Lower leg skin (tissue), 4 donors: ENCODE measurements around the gene FOS. TPM values are rescaled to one million over a fixed set of nuclear protein-coding genes. Genes with fewer than 3 reads are reported as not detected.

ENCODE experiments used
- DNase-seq, 2 donors: peaks; one replicate each; pipeline ENCODE4 v3.0.0-alpha.2; 2019; ENCODE audit warnings: low spot score in 2 of 2
- H3K4me3 ChIP-seq: fragments of 200-600 bp; sonication (generic); 2 replicates; pipeline ENCODE4 v1.5.1; 2017; ENCODE audit warnings: mild to moderate bottlenecking, low read depth; ENCODE audit not compliant: poor library complexity, severe bottlenecking
- CTCF ChIP-seq, 3 donors: fragments of 450-650 bp; IDR thresholded peaks; one replicate each; pipeline ENCODE4 v1.5.1; 2016; ENCODE audit warnings: antibody characterized with exemption in 3 of 3, mild to moderate bottlenecking in 3 of 3, moderate library complexity in 2 of 3
- POLR2A ChIP-seq, 2 donors: fragments of 450-650 bp; IDR thresholded peaks; one replicate each; pipeline ENCODE4 v1.6.1; 2016 to 2017; ENCODE audit warnings: antibody characterized with exemption in 2 of 2, mild to moderate bottlenecking in 1 of 2, moderate library complexity in 1 of 2
- WGBS, 2 donors: methylation state at CpG; one replicate each; pipeline ENCODE4 v1.1.5; 2018; 5-methylcytosine and 5-hydroxymethylcytosine counted together
- intact Hi-C: fragments of 100-400 bp; cut with DNase I; formaldehyde crosslinking; loops from one replicate; pipeline ENCODE4 v1.15.0; 2023; ENCODE audit warnings: low total_unique reads
- total RNA-seq, 4 donors: library from RNA; depleted of rRNA; stranded (reverse); fragments of >200 nt; gene quantifications; one replicate each; pipeline ENCODE4 v1.1.0, GENCODE V29; 2016

Gene FOS
- total RNA-seq, 4 donors from 2014 or later, result 154 to 448 (median 330) TPM

- TF ChIP-seq POLR2A (IDR thresholded peaks at IDR 0.05), result no peak
- no peak for TF ChIP-seq CTCF (IDR thresholded peaks at IDR 0.05)
- WGBS, 2 donors, result 3 to 5% methylated on average over 7 of the region's 7 CpGs
- DNase-seq, result no peak
- no peak overlapping the region for H3K4me3 ChIP-seq
- intact Hi-C loops, result no loop called here
Observed at GRCh38 chr14:75259510-75259855, 19.1 kb upstream of the FOS start.

GRCh38 chr14:75260025-75260763, 18.4 kb upstream of the FOS start:
- no peak for TF ChIP-seq CTCF (IDR thresholded peaks at IDR 0.05)
- TF ChIP-seq POLR2A (IDR thresholded peaks at IDR 0.05), result no peak
- whole genome bisulfite sequencing, 2 donors, result 38 to 42% methylated on average over 8 of the region's 8 CpGs
- intact Hi-C loops, result no loop called here
- no peak for DNase-seq
- H3K4me3 ChIP-seq, result no peak overlapping the region

- DNase-seq, result no peak
- 90 to 93% methylated on average over 5 of the region's 5 CpGs for WGBS, 2 donors
- TF ChIP-seq CTCF (IDR thresholded peaks at IDR 0.05) (no peak), POLR2A (IDR thresholded peaks at IDR 0.05) (no peak)
- H3K4me3 ChIP-seq, result no peak overlapping the region
- intact Hi-C loops, result no loop called here
Observed at GRCh38 chr14:75261820-75262219, 16.8 kb upstream of the FOS start.

GRCh38 chr14:75262641-75263040, 16.0 kb upstream of the FOS start:
- no peak overlapping the region for H3K4me3 ChIP-seq
- 92 to 98% methylated on average over 2 of the region's 2 CpGs for WGBS, 2 donors
- intact Hi-C loops, result no loop called here
- DNase-seq, result no peak
- TF ChIP-seq CTCF (IDR thresholded peaks at IDR 0.05), result no peak
- no peak for TF ChIP-seq POLR2A (IDR thresholded peaks at IDR 0.05)

- intact Hi-C loops, result no loop called here
- peak; percentile 74 to 86 for DNase-seq
- TF ChIP-seq POLR2A (IDR thresholded peaks at IDR 0.05), result no peak
- TF ChIP-seq CTCF (IDR thresholded peaks at IDR 0.05), result no peak
- no peak overlapping the region for H3K4me3 ChIP-seq
- 44 to 62% methylated on average over 3 of the region's 3 CpGs for WGBS, 2 donors
Observed at GRCh38 chr14:75264036-75264435, 14.6 kb upstream of the FOS start.
